A549 (cell line): Measurements from ENCODE around the gene TMTC1.

Experiments
- HOXB5 ChIP-seq: fragments of 250-450 bp; sonication (Bioruptor Pico); IDR thresholded peaks from 2 replicates; pipeline ENCODE4 v1.5.0; 2020; ENCODE audit warnings: mild to moderate bottlenecking, moderate library complexity
- RCOR1 ChIP-seq: fragments of 150-350 bp; IDR thresholded peaks from 2 replicates; pipeline ENCODE4 v1.6.1; 2014; ENCODE audit warnings: antibody characterized with exemption, low read length, low read depth
- RFX5 ChIP-seq: fragments of 450-650 bp; IDR thresholded peaks from 2 replicates; pipeline ENCODE4 v1.7.1; 2014; ENCODE audit warnings: antibody characterized with exemption, mild to moderate bottlenecking, moderate library complexity
- TF ChIP-seq, protein P1 (sequence below): fragments of >200 bp; sonication (Bioruptor Twin); formaldehyde crosslinking; IDR thresholded peaks from 3 replicates; pipeline ENCODE4 v1.5.1; 2016

DNA sequence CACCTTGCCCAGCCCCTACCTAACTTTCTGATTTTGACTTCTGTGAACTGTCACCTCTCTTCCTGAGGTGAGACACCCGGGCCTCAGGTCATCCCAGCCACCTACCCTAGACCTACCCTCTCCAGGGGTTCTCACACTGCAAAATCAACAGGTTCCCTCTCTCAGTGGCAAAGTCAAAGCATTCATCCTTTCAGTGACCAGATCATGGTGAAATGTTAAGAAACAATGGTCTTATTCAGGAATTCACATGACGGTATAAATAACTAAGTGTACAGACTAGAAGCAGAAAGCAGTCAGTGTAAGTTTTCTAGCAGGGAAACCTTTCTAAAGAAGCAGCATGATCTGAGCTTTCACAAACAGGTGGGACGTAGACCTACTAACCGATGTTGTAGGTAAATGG lies 133.4 kb downstream of the TMTC1 start:
- TF ChIP-seq, protein P1, sequence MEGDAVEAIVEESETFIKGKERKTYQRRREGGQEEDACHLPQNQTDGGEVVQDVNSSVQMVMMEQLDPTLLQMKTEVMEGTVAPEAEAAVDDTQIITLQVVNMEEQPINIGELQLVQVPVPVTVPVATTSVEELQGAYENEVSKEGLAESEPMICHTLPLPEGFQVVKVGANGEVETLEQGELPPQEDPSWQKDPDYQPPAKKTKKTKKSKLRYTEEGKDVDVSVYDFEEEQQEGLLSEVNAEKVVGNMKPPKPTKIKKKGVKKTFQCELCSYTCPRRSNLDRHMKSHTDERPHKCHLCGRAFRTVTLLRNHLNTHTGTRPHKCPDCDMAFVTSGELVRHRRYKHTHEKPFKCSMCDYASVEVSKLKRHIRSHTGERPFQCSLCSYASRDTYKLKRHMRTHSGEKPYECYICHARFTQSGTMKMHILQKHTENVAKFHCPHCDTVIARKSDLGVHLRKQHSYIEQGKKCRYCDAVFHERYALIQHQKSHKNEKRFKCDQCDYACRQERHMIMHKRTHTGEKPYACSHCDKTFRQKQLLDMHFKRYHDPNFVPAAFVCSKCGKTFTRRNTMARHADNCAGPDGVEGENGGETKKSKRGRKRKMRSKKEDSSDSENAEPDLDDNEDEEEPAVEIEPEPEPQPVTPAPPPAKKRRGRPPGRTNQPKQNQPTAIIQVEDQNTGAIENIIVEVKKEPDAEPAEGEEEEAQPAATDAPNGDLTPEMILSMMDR: no peak
- TF ChIP-seq RFX5 (no peak), HOXB5 (CRISPR knock-in tag) (no peak), RCOR1 (no peak)
